GM18519 (cell line): ENCODE data around the gene CHSY3.

Source experiments
- ATAC-seq: cut with Tn5 transposase; IDR thresholded peaks from one replicate; pipeline ENCODE4 v1.9.1; 2021; ENCODE audit warnings: mild to moderate bottlenecking, moderate library complexity; ENCODE audit not compliant: unreplicated experiment, low FRiP score

CHSY3 gene

GRCh38 chr5:129945028-129945427, 40.8 kb downstream of the CHSY3 start:
- ATAC-seq, result no peak

GRCh38 chr5:129945774-129946270, 41.6 kb downstream of the CHSY3 start:
- ATAC-seq, result no peak

GRCh38 chr5:129951039-129951438, 46.8 kb downstream of the CHSY3 start:
- ATAC-seq, result no peak

GRCh38 chr5:129958581-129958980, 54.3 kb downstream of the CHSY3 start:
- no peak for ATAC-seq

- ATAC-seq, result no peak
These were observed 56.6 kb downstream of the CHSY3 start for GRCh38 chr5:129960831-129961230.

- ATAC-seq, result no peak
These were observed 58.2 kb downstream of the CHSY3 start for GRCh38 chr5:129962506-129962905.

GRCh38 chr5:129963359-129963758, 59.1 kb downstream of the CHSY3 start:
- no peak for ATAC-seq

GRCh38 chr5:129966071-129966470, 61.8 kb downstream of the CHSY3 start:
- ATAC-seq, result no peak

- no peak for ATAC-seq
These were observed 67.4 kb downstream of the CHSY3 start for GRCh38 chr5:129971714-129972113.

GRCh38 chr5:129972465-129973141, 68.3 kb downstream of the CHSY3 start:
- no peak for ATAC-seq

GRCh38 chr5:129973716-129974426, 69.6 kb downstream of the CHSY3 start:
- no peak for ATAC-seq

GRCh38 chr5:129977810-129978209, 73.5 kb downstream of the CHSY3 start:
- ATAC-seq, result no peak

- no peak for ATAC-seq
These were observed 74.0 kb downstream of the CHSY3 start for GRCh38 chr5:129978270-129978669.

- no peak for ATAC-seq
These were observed 84.2 kb downstream of the CHSY3 start for GRCh38 chr5:129988453-129988852.

- no peak for ATAC-seq
These were observed 87.5 kb downstream of the CHSY3 start for GRCh38 chr5:129991780-129992179.

GRCh38 chr5:129996896-129997295, 92.6 kb downstream of the CHSY3 start:
- no peak for ATAC-seq

GRCh38 chr5:130000460-130000859, 96.2 kb downstream of the CHSY3 start:
- no peak for ATAC-seq

- no peak for ATAC-seq
These were observed 97.9 kb downstream of the CHSY3 start for GRCh38 chr5:130002183-130002582.

- no peak for ATAC-seq
These were observed 98.6 kb downstream of the CHSY3 start for GRCh38 chr5:130002876-130003275.

GRCh38 chr5:130011986-130012385, 107.7 kb downstream of the CHSY3 start:
- no peak for ATAC-seq

GRCh38 chr5:130017173-130017572, 112.9 kb downstream of the CHSY3 start:
- ATAC-seq, result no peak

GRCh38 chr5:130018641-130019040, 114.4 kb downstream of the CHSY3 start:
- no peak for ATAC-seq
